ENCODE results near the gene ZFAND3. TPM values are rescaled to one million over a fixed set of nuclear protein-coding genes. Genes with fewer than 3 reads are reported as not detected.

Gene ZFAND3
- total RNA-seq, 1 donor from 2014 or later: 43.7 TPM

GRCh38 chr6:37965964-37966676 is 146.6 kb downstream of the ZFAND3 start:
- intact Hi-C loops (cut with micrococcal nuclease): no loop called here

- intact Hi-C loops (cut with micrococcal nuclease): no loop called here
Measured at GRCh38 chr6:37966801-37967200, 147.3 kb downstream of the ZFAND3 start.

GRCh38 chr6:37967651-37968050 is 148.1 kb downstream of the ZFAND3 start:
- intact Hi-C loops (cut with micrococcal nuclease): no loop called here

GRCh38 chr6:37971266-37971665 is 151.7 kb downstream of the ZFAND3 start:
- intact Hi-C loops (cut with micrococcal nuclease): no loop called here

GRCh38 chr6:37971711-37972390 is 152.3 kb downstream of the ZFAND3 start:
- intact Hi-C loops (cut with micrococcal nuclease): no loop called here

GRCh38 chr6:37972994-37973757 is 153.6 kb downstream of the ZFAND3 start:
- intact Hi-C loops (cut with micrococcal nuclease): no loop called here

GRCh38 chr6:37974381-37974780 is 154.9 kb downstream of the ZFAND3 start:
- intact Hi-C loops (cut with micrococcal nuclease): no loop called here

- intact Hi-C loops (cut with micrococcal nuclease): no loop called here
Measured at GRCh38 chr6:37974943-37975342, 155.4 kb downstream of the ZFAND3 start.

- intact Hi-C loops (cut with micrococcal nuclease): no loop called here
Measured at GRCh38 chr6:37977715-37978114, 158.2 kb downstream of the ZFAND3 start.

- intact Hi-C loops (cut with micrococcal nuclease): no loop called here
Measured at GRCh38 chr6:37979392-37980221, 160.1 kb downstream of the ZFAND3 start.

GRCh38 chr6:37980222-37980595 is 160.7 kb downstream of the ZFAND3 start:
- intact Hi-C loops (cut with micrococcal nuclease): no loop called here

- intact Hi-C loops (cut with micrococcal nuclease): no loop called here
Measured at GRCh38 chr6:37981626-37982025, 162.1 kb downstream of the ZFAND3 start.

GRCh38 chr6:37982317-37982716 is 162.8 kb downstream of the ZFAND3 start:
- intact Hi-C loops (cut with micrococcal nuclease): no loop called here

- intact Hi-C loops (cut with micrococcal nuclease): no loop called here
Measured at GRCh38 chr6:37983720-37984501, 164.4 kb downstream of the ZFAND3 start.

- intact Hi-C loops (cut with micrococcal nuclease): no loop called here
Measured at GRCh38 chr6:37984578-37984977, 165.1 kb downstream of the ZFAND3 start.

GRCh38 chr6:37985355-37985754 is 165.8 kb downstream of the ZFAND3 start:
- intact Hi-C loops (cut with micrococcal nuclease): no loop called here

GRCh38 chr6:37987018-37987417 is 167.5 kb downstream of the ZFAND3 start:
- intact Hi-C loops (cut with micrococcal nuclease): no loop called here

- intact Hi-C loops (cut with micrococcal nuclease): no loop called here
Measured at GRCh38 chr6:37987559-37987958, 168.0 kb downstream of the ZFAND3 start.

- intact Hi-C loops (cut with micrococcal nuclease): no loop called here
Measured at GRCh38 chr6:37988127-37988526, 168.6 kb downstream of the ZFAND3 start.

- intact Hi-C loops (cut with micrococcal nuclease): no loop called here
Measured at GRCh38 chr6:37988696-37989095, 169.2 kb downstream of the ZFAND3 start.
